ENCODE measurements around the gene F2RL1.
"Not testable (repeated sequence)": the region's sequence is repeated elsewhere in the genome, so short reads cannot be mapped to it uniquely, and the experiment has no call there.

The F2RL1 gene

GRCh38 chr5:76811214-76811613, 7.6 kb upstream of the F2RL1 start:
- no peak for TF ChIP-seq CTCF (IDR thresholded peaks at IDR 0.05; ENCODE audit: insufficient read depth, low read length, missing control alignments)
- CTCF ChIA-PET, result no interaction called here
- no peak for DNase-seq (ENCODE audit: low read depth, low spot score)
- POLR2A ChIA-PET, result no interaction called here
- H3K4me3 ChIP-seq (ENCODE audit: low read depth, low read length), result no peak overlapping the region

GRCh38 chr5:76812209-76812608, 6.6 kb upstream of the F2RL1 start:
- H3K4me3 ChIP-seq (ENCODE audit: low read depth, low read length); POLR2A ChIA-PET; DNase-seq (ENCODE audit: low read depth, low spot score); CTCF ChIA-PET: not testable (repeated sequence)

GRCh38 chr5:76813982-76814562, 4.8 kb upstream of the F2RL1 start:
- ChIA-PET CTCF (no interaction called here), POLR2A (interaction anchor here (0.9 kb wide), 3 partner anchors 8 to 23 kb away, joined by 3 to 4 read pairs (median 4); no protein-coding TSS in a partner anchor)
- no peak overlapping the region for H3K4me3 ChIP-seq (ENCODE audit: low read depth, low read length)
- TF ChIP-seq CTCF (IDR thresholded peaks at IDR 0.05; ENCODE audit: insufficient read depth, low read length, missing control alignments), result no peak
- DNase-seq (ENCODE audit: low read depth, low spot score), result no peak

GRCh38 chr5:76816110-76816831, 2.6 kb upstream of the F2RL1 start:
- TF ChIP-seq CTCF (IDR thresholded peaks at IDR 0.05; ENCODE audit: insufficient read depth, low read length, missing control alignments), result no peak
- no peak for DNase-seq (ENCODE audit: low read depth, low spot score)
- POLR2A ChIA-PET, result interaction anchor here (0.7 to 1.3 kb wide), 2 partner anchors 10 to 26 kb away, joined by 3 to 5 read pairs; no protein-coding TSS in a partner anchor
- H3K4me3 ChIP-seq (ENCODE audit: low read depth, low read length), result no peak overlapping the region
- CTCF ChIA-PET, result interaction anchor here (0.6 to 1.7 kb wide), 7 partner anchors 8 to 217 kb away, joined by 3 to 7 read pairs (median 3); no protein-coding TSS in a partner anchor

GRCh38 chr5:76819851-76820525, 1.2 kb downstream of the F2RL1 start:
- no peak for TF ChIP-seq CTCF (IDR thresholded peaks at IDR 0.05; ENCODE audit: insufficient read depth, low read length, missing control alignments)
- POLR2A ChIA-PET, result interaction anchor here (0.9 to 1.7 kb wide), 2 partner anchors 14 to 30 kb away, joined by 3 to 7 read pairs; no protein-coding TSS in a partner anchor
- peak overlapping the region; percentile 65 for H3K4me3 ChIP-seq (ENCODE audit: low read depth, low read length)
- no peak for DNase-seq (ENCODE audit: low read depth, low spot score)
- CTCF ChIA-PET, result interaction anchor here (0.8 to 1.2 kb wide), 3 partner anchors 14 to 673 kb away, joined by 3 to 4 read pairs (median 3); no protein-coding TSS in a partner anchor

- no peak overlapping the region for H3K4me3 ChIP-seq (ENCODE audit: low read depth, low read length)
- CTCF ChIA-PET, result interaction anchor here (0.6 to 1.2 kb wide), 2 partner anchors 219 to 672 kb away, joined by 3 read pairs; no protein-coding TSS in a partner anchor
These were observed 1.7 kb downstream of the F2RL1 start for GRCh38 chr5:76820526-76820890.

More at GRCh38 chr5:76820526-76820890, 1.7 kb downstream of the F2RL1 start:
- no peak for DNase-seq (ENCODE audit: low read depth, low spot score)
- POLR2A ChIA-PET, result no interaction called here
- TF ChIP-seq CTCF (IDR thresholded peaks at IDR 0.05; ENCODE audit: insufficient read depth, low read length, missing control alignments), result no peak

All from AG04449 (cell line).